ENCODE results near the gene DOC2A.

DNA sequence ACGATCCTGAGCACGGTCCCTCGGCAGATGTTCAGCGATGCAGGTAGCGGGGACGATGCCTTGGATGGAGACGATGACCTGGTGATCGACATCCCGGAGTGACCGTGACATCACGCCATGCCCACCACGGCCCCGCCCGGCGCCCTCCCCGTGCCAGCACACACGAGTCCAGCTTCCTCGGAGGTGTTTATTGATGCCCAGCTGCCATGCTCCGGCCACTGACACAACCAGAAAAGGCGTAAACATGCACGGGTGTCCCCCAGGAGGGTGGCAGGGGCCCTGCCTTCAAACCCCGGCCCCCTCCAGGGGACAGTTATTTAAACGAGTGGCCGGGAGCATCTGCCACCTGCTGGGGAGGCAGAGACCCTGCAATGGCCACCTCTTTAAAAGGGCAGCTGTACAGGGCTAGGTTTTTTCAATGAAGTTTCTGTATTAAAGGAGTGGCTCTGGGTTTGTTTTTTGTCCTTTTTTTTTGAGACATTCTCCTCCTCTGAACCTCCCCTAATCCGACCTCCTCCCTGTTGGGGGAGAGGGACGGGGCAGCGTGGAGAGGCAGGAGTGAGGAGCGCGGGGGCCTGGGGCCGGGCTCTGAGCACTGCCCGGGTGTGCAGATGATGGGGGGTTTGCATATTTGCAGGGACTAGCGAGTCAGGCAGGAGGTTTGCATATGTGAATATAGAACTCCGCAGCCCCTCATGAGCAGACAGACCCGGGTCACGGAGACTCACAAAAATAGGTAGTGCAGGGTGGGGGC is 5.3 kb downstream of the DOC2A start:
- TF ChIP-seq ZNF274 (IDR thresholded peaks at IDR 0.05; ENCODE audit: low read depth, low read length) (no peak), YY1 (IDR thresholded peaks at IDR 0.05; ENCODE audit: insufficient read depth, insufficient read length) (no peak)
